IPS-18c (cell line): ENCODE results near the gene MCM3AP.
"Not testable (repeated sequence)": the region's sequence is repeated elsewhere in the genome, so short reads cannot be mapped to it uniquely, and the experiment has no call there.

Experiments
- H3K4me3 ChIP-seq: 2 replicates; pipeline ENCODE4 v1.7.0; 2013; ENCODE audit warnings: low read depth, mild to moderate bottlenecking, low read length, moderate library complexity; ENCODE audit not compliant: insufficient read depth
- H3K9me3 ChIP-seq: one replicate; pipeline ENCODE4 v1.6.1; 2013; ENCODE audit warnings: mild to moderate bottlenecking, low read length, moderate library complexity; ENCODE audit not compliant: control insufficient read depth, insufficient read depth

MCM3AP gene

GRCh38 chr21:46205766-46206162, 79.6 kb downstream of the MCM3AP start:
- Histone ChIP-seq H3K4me3 (no peak overlapping the region), H3K9me3 (no peaks in the 10 kb centered on the region)

DNA sequence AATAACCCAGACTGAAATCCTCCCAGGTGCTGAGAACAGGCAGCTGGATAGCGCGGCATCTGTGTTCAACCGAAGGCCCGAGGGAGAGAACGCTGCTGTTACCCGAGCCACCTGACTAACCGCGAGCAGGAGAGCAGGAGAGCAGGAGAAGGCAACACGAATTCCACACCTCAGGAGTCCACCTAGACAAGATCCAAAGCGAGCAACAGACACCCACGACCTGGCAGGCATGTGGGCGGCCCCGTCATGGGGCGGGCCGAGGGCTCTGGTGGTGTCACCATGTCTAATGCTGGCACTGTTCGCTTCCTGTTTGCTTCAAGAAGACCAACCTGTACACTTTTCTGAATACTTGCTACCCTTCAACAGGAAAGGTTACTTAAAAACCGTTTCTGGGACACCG, 80.2 kb downstream of the MCM3AP start:
- no peak overlapping the region for H3K4me3 ChIP-seq

DNA sequence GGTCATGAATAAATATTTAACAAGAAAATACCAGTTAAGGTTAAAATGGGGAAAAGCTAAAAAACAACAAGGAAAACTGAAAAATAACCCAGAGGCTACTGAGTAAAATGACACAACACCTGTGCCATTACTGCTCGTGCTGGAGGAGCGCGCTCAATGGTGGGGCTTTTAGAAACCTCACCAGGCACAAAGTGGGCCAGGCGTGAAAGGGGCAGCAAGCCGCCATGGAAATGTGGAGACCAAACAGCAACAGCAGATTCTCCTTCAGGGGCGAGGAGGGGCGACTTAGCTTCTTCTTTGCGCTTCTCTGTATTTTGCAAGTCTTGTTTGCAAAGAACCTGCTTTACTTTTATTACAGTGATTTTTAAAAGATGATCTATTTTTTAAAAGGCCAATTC, 82.2 kb downstream of the MCM3AP start:
- H3K4me3 ChIP-seq, result no peak overlapping the region
- no peaks in the 10 kb centered on the region for H3K9me3 ChIP-seq

More for the DNA sequence above, 80.2 kb downstream of the MCM3AP start:
- H3K9me3 ChIP-seq, result no peaks in the 10 kb centered on the region

DNA sequence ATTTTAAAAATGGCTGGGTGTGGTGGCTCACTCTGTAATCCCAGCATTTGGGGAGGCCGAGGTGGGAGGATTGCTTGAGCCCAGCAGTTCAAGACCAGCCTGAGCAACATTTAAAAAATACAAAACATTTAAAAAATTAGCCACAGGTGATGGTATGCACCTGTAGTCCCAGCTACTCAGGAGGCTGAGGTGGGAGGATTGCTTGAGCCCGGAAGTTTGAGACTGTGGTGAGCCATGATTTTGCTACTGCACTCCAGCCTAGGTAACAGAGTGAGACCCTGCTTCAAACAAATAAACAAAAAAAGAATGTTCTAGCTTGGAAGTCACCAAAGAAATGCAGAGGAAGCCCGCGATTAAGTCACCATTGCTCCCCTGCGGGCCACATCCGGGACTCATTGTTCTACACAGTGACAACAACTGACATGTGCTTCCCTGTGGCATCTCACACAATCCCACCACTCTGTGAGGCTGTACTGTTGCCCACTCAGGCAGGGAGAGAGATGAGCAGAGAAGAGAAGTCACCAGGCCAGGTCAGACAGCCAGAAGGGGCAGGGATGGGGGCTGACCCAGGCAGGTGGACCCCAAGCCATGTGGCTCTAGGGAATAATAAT, 82.7 kb downstream of the MCM3AP start:
- Histone ChIP-seq H3K9me3 (no peaks in the 10 kb centered on the region), H3K4me3 (no peak overlapping the region)

- not testable (repeated sequence) for H3K9me3 ChIP-seq, H3K4me3 ChIP-seq
Observed at GRCh38 chr21:46200877-46201803, 84.3 kb downstream of the MCM3AP start.

DNA sequence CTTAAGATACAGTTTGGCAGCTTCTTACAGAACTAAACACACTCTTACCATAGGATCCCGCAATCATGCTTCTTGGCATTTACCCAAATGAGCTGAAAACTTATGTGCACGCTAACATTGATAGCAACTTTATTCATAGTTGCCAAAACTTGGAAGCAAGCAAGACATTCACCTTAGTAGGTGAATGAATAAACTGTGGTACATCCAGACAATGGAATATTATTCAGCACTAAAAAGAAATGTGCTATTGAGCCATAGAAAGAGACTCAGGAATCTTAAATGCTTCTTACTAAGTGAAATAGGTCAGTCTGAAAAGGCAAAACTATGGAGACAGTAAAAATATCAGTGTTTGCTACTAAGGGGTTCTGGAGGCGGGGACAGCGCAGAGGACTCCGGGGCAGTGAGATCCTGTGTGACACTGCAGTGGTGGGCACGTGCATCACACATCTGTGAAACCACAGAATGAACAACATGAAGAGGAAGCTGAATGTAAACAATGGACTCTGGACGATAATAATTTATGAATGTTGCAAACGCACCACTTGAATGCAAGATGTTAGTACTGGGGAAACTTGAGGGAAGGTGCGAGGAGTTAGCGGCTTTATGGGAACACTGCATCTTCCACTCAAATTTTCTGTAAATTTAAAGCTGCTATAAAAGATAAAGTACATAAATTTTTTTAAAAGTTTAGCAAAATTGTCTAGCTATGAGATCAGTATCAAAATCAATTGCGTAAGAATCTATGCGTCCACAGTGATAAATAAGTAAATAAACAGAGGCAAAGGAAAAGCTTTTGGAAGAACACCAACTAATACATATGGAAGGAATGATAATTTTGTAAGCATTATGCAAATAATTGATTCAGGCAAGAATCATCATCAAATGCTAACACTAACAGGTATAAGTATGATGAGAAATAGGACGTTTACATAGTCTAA, 85.7 kb downstream of the MCM3AP start:
- no peaks in the 10 kb centered on the region for H3K9me3 ChIP-seq
- no peak overlapping the region for H3K4me3 ChIP-seq

GRCh38 chr21:46196733-46197132, 88.7 kb downstream of the MCM3AP start:
- Histone ChIP-seq H3K9me3 (no peaks in the 10 kb centered on the region), H3K4me3 (no peak overlapping the region)

- Histone ChIP-seq H3K9me3 (no peaks in the 10 kb centered on the region), H3K4me3 (no peak overlapping the region)
Observed at GRCh38 chr21:46195595-46196195, 89.7 kb downstream of the MCM3AP start.

DNA sequence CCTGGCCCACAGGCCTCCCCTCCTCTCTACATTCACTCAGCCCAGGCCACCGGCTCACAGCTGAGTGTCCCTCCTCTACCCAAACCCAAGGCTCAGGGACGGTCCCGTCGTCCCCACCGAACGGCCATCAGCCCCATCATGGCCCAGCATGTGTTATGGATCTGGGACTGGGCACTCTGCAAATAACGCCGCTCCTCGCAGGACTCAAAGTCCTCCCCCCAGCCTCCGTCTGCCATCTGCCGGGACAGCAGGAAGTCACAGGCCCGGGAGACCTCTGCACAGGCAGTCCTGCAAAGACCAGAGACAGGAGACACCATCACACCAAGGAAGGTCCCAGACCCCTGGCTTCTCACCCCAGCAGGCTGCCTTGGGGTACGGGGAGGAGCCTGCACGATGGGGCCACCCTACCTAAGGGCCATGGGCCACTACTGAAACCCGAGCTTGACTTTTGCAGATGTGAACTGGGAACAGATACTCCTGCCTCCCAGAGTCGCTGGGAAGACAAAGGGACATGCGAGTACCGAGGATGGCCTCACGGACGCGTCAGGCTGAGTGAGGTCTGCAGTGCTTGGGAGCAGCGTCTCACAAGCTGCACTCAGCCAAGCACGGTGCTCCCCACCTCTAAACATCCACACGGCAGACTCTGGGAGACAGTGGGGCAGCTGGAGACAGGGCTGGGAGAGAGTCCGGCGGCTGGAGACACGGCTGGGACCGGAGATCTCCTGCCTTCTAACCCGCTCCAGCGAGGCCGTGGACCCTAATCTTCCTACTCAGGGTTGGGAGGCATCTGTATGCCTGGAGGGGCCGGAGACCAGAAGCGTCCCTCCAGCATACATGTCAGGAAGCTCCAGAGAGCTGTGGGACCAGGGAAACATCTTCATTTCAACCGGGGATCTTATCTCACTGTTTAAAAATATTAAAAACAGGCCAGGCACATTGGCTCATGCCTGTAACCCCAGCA, 90.8 kb downstream of the MCM3AP start:
- Histone ChIP-seq H3K4me3 (no peak overlapping the region), H3K9me3 (no peaks in the 10 kb centered on the region)

- H3K9me3 ChIP-seq, result no peaks in the 10 kb centered on the region
- H3K4me3 ChIP-seq, result no peak overlapping the region
Observed at GRCh38 chr21:46193829-46194373, 91.5 kb downstream of the MCM3AP start.

GRCh38 chr21:46191686-46192575, 93.5 kb downstream of the MCM3AP start:
- H3K9me3 ChIP-seq, result no peaks in the 10 kb centered on the region

DNA sequence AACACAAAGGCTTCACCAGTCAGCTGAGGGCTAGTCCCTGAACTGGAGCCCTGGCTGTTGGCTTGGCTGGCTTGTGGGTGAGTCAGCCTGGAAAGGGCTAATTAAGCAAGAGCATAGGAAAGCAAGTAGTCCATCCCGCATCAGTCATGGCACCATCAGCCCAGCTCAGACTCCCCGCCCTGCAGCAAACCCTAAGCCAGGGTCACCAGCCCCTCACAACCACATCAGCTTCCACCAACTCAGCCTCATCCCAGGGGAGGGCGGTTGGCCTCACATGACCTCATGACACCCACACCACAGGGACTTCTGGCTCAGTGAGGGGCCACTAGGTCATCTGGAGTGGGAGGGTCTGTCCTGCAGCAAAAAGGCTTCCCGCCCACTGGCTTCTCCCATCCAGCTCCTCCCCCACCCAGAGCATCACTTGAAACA, 94.1 kb downstream of the MCM3AP start:
- Histone ChIP-seq H3K9me3 (no peaks in the 10 kb centered on the region), H3K4me3 (no peak overlapping the region)

More at GRCh38 chr21:46191686-46192575, 93.5 kb downstream of the MCM3AP start:
- H3K4me3 ChIP-seq, result no peak overlapping the region

- Histone ChIP-seq H3K9me3 (no peaks in the 10 kb centered on the region), H3K4me3 (no peak overlapping the region)
Observed at GRCh38 chr21:46190491-46191131, 94.8 kb downstream of the MCM3AP start.

DNA sequence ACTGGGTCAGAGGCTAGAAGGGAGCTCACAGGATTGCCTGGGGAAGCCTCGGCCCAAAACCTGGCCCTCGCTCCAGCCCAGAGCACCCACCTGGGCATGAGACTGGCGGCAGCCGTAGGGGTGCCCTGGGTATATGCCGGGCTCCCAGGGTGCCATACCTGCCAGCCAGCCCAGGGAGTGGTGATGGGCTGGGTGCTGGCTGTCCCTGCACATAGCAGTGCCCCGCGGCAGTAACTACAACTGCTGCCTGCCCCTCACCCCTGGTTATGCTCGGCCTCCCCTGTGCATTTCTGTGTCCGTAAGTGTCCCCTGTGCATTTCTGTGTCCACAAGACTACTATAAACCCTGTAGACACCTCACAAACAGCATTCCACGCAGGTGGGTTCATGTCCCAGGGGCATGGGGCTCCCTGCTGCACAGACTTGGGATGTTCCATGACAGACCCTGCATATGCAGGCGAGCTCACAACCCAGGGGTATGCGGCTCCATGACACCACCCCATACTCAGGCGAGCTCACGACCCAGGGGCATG, 95.4 kb downstream of the MCM3AP start:
- H3K4me3 ChIP-seq, result no peak overlapping the region
- H3K9me3 ChIP-seq, result no peaks in the 10 kb centered on the region
